ENCODE results near the gene PDZD7. TPM values are rescaled to one million over a fixed set of nuclear protein-coding genes. Genes with fewer than 3 reads are reported as not detected.

Gene PDZD7
- total RNA-seq, 1 donor from 2014 or later: 0.22 TPM

DNA sequence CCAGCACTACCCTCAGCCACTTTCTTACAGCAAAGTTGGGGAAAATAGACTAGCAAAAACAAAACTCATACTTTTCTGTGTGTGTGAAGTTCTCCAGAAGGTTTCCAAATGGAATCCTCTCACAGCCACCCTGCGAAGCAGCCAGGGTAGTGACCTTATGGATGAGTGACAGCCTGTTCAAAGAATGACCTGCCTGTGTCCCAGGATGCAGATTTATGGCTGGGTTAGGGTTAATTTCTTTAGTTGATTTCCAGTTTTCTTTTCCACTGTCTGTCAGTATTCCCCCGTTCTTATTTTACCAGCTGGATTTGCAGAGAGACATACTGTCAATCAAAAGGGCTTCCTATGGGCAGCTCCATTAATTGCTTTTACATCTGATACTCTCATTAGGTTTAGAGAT lies 64.0 kb downstream of the PDZD7 start:
- ATAC-seq: no peak
- intact Hi-C loops (cut with DNase I): no loop called here
- DNase-seq (ENCODE audit: missing footprints): no peak

DNA sequence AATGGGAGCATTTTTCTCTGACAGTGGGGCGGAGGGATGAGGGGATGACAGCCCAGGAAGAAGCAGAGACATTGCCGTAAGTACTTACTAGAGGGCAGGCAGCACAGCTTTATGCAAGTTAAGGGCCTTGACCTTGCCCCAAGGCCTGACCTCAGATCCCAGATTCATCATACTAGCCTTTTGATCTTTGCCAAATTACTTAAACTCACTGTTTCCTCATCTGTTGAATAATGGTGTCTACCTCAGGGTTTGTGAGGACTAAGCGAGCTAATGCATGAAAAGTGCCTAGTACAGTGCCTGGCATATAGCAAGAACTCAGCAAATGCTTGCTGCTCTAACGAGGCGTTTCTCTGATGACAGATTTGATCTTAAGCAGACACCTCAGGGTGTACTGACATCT lies 65.1 kb downstream of the PDZD7 start:
- intact Hi-C loops (cut with DNase I): no loop called here
- ATAC-seq (no peak), DNase-seq (ENCODE audit: missing footprints) (no peak)

DNA sequence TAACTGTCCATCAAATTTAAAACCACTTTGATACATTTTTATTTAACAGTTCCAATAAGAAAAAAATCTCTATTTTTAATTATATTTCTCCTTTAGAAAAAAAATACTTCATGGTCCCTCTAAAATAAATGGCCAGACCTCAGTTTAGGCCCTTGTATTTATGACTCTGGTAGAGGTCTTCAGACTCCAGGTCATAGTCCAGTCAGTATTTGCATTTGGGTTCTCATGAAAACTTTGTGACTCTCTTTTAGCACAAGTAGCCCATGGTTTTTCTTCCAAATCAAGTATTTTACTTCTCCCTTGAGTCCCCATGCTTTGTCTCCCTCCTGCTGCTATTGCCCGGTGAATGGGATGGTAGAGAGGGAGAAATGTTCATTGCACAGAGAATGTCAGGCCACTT lies 67.1 kb downstream of the PDZD7 start:
- no peak for ATAC-seq
- DNase-seq (ENCODE audit: missing footprints): no peak
- intact Hi-C loops (cut with DNase I): no loop called here

DNA sequence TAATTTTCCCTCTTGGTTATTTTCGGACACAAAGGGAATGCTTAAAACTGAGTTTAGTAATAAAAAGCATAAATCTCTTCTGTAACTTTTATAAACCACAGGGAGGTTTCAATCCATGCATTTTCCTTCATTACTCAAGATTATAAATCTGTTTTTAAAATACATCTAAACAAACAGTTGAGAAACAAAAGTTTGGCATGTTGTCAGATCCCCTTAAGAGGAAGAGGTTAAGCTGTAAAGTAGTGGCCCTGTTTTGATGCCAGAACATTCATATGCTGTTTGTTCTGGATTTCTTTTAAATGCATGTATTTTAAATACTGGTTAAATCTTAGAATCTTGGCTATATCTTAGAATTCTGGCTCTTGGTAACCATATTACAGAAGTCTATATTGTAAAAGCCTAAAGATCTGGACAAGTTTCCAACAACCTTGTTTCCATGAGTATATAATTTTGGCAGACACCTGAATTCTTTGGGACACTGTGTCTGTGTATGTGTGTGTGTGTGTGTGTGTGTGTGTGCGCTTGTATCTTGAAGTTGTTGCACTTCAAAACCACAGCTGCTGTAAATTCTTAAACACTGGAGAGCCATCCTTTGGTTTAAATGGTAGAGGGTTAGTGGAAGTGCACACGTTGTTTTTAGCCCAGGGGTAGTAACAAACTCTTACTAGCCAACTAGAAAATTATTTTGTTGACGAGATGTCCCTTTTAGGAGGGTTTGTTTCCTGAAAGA lies 68.4 kb downstream of the PDZD7 start:
- ATAC-seq (no peak), DNase-seq (ENCODE audit: missing footprints) (no peak)
- intact Hi-C loops (cut with DNase I): no loop called here

DNA sequence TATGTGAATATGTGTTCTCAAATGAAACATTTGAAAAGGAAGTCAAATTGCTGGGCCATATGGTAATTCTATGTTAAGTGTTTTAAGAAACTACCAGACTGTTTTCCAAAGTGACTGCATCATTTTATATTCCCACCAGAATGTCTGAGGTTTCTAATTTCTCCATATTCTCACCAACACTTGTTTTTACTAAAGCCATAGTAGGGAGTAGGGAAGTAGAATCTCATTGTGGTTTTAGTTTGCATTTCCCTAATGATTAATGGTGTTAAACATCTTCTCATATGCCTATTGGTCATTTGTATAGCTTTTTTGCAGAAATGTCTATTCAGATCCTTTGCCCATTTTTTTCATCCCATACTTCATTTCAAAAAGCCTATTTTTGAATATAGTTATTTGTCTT lies 70.7 kb downstream of the PDZD7 start:
- no peak for ATAC-seq
- intact Hi-C loops (cut with DNase I): no loop called here
- DNase-seq (ENCODE audit: missing footprints): no peak

Small RNAs within 50 kb of the gene (microRNA-seq; reads per million reads assigned to microRNA genes)
- not detected for gene MIR608

Other genes with a start within 250 kb of the PDZD7 start
- 17.0 TPM for gene SLF2, start 118.2 kb downstream of the PDZD7 start, total RNA-seq
- gene SEMA4G, start 61.6 kb downstream of the PDZD7 start, total RNA-seq: 1.5 TPM
- gene MRPL43, start 43.6 kb downstream of the PDZD7 start, total RNA-seq: 58.3 TPM
- 6.6 TPM for gene TWNK, start 43.6 kb downstream of the PDZD7 start, total RNA-seq
- 43.4 TPM for gene LZTS2, start 31.3 kb downstream of the PDZD7 start, total RNA-seq
- 14.1 TPM for gene SFXN3, start 105 bp upstream of the PDZD7 start, total RNA-seq
- gene KAZALD1, start 30.9 kb upstream of the PDZD7 start, total RNA-seq: 4.8 TPM
- not detected for gene TLX1, start 100.2 kb upstream of the PDZD7 start, total RNA-seq
- gene LBX1, start 198.3 kb upstream of the PDZD7 start, total RNA-seq: not detected

All from Right ventricle myocardium inferior (tissue), 1 donor.